ENCODE data around the gene RPS6KB1. TPM values are rescaled to one million over a fixed set of nuclear protein-coding genes. Genes with fewer than 3 reads are reported as not detected.
A peak's percentile ranks its signal among the peaks of the same experiment; 100 is the strongest.

The RPS6KB1 gene
- total and polyA plus RNA-seq, 9 of the 15 experiments (the other 6 are each of a cell fraction or from before 2014, with no cell fraction given), result 8.8 to 60.7 (median 35.1) TPM

DNA sequence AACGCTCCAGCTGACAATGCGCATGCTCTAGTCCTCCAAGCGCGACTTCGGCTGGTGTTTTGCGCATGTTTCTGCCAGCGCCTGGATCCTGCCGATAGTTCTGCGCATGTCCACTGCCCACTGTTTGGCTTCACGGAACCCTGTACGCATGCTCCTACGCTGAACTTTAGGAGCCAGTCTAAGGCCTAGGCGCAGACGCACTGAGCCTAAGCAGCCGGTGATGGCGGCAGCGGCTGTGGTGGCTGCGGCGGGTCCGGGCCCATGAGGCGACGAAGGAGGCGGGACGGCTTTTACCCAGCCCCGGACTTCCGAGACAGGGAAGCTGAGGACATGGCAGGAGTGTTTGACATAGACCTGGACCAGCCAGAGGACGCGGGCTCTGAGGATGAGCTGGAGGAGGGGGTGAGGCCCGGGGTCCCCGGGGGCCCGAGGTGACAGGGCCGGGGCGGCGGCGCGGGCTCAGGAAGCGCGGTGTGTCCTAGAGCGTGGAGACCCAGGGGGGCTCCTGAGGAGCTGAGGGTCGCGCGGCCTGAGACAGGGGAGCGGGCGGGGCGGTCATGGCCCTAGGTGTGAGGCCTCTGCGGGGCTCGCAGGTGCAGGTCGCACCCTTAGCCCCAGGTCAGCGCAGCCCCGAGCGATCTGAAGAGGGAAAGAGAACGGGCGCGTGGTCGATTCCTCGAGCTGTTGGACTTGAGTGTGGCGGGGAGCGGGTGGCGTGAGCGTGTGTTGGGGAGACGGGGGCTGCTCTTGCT is at the start of gene RPS6KB1, which contains the start of gene TUBD1 (continued):
- TF ChIP-seq, protein P1, sequence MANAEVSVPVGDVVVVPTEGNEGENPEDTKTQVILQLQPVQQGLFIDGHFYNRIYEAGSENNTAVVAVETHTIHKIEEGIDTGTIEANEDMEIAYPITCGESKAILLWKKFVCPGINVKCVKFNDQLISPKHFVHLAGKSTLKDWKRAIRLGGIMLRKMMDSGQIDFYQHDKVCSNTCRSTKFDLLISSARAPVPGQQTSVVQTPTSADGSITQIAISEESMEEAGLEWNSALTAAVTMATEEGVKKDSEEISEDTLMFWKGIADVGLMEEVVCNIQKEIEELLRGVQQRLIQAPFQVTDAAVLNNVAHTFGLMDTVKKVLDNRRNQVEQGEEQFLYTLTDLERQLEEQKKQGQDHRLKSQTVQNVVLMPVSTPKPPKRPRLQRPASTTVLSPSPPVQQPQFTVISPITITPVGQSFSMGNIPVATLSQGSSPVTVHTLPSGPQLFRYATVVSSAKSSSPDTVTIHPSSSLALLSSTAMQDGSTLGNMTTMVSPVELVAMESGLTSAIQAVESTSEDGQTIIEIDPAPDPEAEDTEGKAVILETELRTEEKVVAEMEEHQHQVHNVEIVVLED (CRISPR knock-in tag; IDR thresholded peaks at IDR 0.05), result peak; percentile 56; the same call in 1 of the 2 replicates
- TF ChIP-seq RBBP5 (IDR thresholded peaks at IDR 0.05; ENCODE audit: borderline replicate concordance, insufficient read depth, low read length, poor library complexity, severe bottlenecking), result peak; percentile 91
- no peak for TF ChIP-seq NFATC3 (IDR thresholded peaks at IDR 0.05)
- TF ChIP-seq, protein P2, sequence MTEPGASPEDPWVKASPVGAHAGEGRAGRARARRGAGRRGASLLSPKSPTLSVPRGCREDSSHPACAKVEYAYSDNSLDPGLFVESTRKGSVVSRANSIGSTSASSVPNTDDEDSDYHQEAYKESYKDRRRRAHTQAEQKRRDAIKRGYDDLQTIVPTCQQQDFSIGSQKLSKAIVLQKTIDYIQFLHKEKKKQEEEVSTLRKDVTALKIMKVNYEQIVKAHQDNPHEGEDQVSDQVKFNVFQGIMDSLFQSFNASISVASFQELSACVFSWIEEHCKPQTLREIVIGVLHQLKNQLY (CRISPR knock-in tag; conservative IDR thresholded peaks at IDR 0.05), result no peak
- TF ChIP-seq ZNF76 (CRISPR knock-in tag; IDR thresholded peaks at IDR 0.05; ENCODE audit: borderline replicate concordance), result peak; percentile 45; the same call in 1 of the 2 replicates
- no peak for TF ChIP-seq ZNF224 (CRISPR knock-in tag; IDR thresholded peaks at IDR 0.05)
- TF ChIP-seq, protein P3, sequence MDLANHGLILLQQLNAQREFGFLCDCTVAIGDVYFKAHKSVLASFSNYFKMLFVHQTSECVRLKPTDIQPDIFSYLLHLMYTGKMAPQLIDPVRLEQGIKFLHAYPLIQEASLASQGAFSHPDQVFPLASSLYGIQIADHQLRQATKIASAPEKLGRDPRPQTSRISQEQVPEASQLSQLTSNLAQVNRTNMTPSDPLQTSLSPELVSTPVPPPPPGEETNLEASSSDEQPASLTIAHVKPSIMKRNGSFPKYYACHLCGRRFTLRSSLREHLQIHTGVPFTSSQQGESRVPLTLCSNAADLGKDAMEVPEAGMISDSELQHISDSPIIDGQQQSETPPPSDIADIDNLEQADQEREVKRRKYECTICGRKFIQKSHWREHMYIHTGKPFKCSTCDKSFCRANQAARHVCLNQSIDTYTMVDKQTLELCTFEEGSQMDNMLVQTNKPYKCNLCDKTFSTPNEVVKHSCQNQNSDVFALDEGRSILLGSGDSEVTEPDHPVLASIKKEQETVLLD (IDR thresholded peaks at IDR 0.05), result peak; percentile 100
- TF ChIP-seq, protein P4, sequence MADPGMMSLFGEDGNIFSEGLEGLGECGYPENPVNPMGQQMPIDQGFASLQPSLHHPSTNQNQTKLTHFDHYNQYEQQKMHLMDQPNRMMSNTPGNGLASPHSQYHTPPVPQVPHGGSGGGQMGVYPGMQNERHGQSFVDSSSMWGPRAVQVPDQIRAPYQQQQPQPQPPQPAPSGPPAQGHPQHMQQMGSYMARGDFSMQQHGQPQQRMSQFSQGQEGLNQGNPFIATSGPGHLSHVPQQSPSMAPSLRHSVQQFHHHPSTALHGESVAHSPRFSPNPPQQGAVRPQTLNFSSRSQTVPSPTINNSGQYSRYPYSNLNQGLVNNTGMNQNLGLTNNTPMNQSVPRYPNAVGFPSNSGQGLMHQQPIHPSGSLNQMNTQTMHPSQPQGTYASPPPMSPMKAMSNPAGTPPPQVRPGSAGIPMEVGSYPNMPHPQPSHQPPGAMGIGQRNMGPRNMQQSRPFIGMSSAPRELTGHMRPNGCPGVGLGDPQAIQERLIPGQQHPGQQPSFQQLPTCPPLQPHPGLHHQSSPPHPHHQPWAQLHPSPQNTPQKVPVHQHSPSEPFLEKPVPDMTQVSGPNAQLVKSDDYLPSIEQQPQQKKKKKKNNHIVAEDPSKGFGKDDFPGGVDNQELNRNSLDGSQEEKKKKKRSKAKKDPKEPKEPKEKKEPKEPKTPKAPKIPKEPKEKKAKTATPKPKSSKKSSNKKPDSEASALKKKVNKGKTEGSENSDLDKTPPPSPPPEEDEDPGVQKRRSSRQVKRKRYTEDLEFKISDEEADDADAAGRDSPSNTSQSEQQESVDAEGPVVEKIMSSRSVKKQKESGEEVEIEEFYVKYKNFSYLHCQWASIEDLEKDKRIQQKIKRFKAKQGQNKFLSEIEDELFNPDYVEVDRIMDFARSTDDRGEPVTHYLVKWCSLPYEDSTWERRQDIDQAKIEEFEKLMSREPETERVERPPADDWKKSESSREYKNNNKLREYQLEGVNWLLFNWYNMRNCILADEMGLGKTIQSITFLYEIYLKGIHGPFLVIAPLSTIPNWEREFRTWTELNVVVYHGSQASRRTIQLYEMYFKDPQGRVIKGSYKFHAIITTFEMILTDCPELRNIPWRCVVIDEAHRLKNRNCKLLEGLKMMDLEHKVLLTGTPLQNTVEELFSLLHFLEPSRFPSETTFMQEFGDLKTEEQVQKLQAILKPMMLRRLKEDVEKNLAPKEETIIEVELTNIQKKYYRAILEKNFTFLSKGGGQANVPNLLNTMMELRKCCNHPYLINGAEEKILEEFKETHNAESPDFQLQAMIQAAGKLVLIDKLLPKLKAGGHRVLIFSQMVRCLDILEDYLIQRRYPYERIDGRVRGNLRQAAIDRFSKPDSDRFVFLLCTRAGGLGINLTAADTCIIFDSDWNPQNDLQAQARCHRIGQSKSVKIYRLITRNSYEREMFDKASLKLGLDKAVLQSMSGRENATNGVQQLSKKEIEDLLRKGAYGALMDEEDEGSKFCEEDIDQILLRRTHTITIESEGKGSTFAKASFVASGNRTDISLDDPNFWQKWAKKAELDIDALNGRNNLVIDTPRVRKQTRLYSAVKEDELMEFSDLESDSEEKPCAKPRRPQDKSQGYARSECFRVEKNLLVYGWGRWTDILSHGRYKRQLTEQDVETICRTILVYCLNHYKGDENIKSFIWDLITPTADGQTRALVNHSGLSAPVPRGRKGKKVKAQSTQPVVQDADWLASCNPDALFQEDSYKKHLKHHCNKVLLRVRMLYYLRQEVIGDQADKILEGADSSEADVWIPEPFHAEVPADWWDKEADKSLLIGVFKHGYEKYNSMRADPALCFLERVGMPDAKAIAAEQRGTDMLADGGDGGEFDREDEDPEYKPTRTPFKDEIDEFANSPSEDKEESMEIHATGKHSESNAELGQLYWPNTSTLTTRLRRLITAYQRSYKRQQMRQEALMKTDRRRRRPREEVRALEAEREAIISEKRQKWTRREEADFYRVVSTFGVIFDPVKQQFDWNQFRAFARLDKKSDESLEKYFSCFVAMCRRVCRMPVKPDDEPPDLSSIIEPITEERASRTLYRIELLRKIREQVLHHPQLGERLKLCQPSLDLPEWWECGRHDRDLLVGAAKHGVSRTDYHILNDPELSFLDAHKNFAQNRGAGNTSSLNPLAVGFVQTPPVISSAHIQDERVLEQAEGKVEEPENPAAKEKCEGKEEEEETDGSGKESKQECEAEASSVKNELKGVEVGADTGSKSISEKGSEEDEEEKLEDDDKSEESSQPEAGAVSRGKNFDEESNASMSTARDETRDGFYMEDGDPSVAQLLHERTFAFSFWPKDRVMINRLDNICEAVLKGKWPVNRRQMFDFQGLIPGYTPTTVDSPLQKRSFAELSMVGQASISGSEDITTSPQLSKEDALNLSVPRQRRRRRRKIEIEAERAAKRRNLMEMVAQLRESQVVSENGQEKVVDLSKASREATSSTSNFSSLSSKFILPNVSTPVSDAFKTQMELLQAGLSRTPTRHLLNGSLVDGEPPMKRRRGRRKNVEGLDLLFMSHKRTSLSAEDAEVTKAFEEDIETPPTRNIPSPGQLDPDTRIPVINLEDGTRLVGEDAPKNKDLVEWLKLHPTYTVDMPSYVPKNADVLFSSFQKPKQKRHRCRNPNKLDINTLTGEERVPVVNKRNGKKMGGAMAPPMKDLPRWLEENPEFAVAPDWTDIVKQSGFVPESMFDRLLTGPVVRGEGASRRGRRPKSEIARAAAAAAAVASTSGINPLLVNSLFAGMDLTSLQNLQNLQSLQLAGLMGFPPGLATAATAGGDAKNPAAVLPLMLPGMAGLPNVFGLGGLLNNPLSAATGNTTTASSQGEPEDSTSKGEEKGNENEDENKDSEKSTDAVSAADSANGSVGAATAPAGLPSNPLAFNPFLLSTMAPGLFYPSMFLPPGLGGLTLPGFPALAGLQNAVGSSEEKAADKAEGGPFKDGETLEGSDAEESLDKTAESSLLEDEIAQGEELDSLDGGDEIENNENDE (IDR thresholded peaks at IDR 0.05; ENCODE audit: low read depth, low read length), result no peak
- no peak for TF ChIP-seq PHTF2 (CRISPR knock-in tag; IDR thresholded peaks at IDR 0.05)
- no peak for TF ChIP-seq ZNF766 (CRISPR knock-in tag; conservative IDR thresholded peaks at IDR 0.05)
- TF ChIP-seq ZNF316 (IDR thresholded peaks at IDR 0.05), result no peak
